ENCODE results near the gene PPDPF.
"Not testable (repeated sequence)": the region's sequence is repeated elsewhere in the genome, so short reads cannot be mapped to it uniquely, and the experiment has no call there.

PPDPF gene

GRCh38 chr20:63501818-63502670 is 18.5 kb upstream of the PPDPF start:
- DNase-seq, result peak; percentile 86

DNA sequence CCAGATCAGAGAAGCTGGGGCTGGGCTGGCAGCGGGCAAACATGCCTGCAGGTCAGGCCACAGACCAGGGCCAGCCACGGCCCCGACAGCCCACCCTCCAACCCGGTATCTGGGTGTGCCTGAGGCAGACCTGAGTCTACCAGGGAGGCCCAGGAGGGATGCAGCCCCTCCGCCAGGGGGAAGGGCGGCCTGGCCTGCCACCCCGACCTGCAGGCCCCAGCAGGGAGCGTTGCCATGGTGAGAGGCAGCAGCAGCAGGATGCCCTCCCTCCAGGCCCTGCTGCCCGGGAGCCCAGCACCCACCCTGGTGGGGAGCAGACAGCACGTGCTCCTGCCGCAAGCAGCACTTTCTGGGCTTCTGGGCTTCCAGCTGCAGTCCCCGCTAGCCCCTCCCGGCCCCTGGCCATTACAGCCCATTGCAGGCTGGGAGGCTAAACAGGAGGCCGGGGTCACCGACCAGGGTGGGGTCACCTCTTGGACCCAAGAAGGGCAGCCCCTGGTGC is 17.8 kb upstream of the PPDPF start:
- DNase-seq, result peak; percentile 80

- DNase-seq, result no peak
These were observed 17.0 kb upstream of the PPDPF start for GRCh38 chr20:63503524-63503923.

GRCh38 chr20:63504642-63505041 is 15.9 kb upstream of the PPDPF start:
- DNase-seq, result no peak

GRCh38 chr20:63505281-63505680 is 15.3 kb upstream of the PPDPF start:
- no peak for DNase-seq

DNA sequence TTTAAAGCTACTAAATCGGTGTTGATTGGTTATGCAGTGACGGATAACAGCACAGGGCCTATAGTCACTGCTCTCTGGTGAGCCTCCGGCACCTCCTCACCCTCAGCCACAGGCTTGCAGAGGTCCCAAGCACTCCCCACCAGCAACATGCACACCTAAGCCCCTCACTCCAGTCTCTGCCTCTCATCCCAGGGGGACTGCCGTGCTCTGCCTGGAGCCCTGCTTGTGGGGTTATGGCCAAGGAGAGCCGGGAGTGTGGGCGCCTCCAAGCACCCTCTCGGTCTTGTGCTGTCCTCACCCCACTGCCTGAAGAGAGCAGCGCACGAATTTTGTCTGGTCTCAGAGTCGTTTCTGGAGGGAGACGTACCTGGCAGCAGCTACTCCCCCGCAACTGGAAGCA is 14.8 kb upstream of the PPDPF start:
- no peak for DNase-seq

- no peak for DNase-seq
These were observed 13.4 kb upstream of the PPDPF start for GRCh38 chr20:63507083-63507743.

GRCh38 chr20:63508072-63508768 is 12.3 kb upstream of the PPDPF start:
- DNase-seq, result no peak

- no peak for DNase-seq
These were observed 11.4 kb upstream of the PPDPF start for GRCh38 chr20:63509088-63509564.

DNA sequence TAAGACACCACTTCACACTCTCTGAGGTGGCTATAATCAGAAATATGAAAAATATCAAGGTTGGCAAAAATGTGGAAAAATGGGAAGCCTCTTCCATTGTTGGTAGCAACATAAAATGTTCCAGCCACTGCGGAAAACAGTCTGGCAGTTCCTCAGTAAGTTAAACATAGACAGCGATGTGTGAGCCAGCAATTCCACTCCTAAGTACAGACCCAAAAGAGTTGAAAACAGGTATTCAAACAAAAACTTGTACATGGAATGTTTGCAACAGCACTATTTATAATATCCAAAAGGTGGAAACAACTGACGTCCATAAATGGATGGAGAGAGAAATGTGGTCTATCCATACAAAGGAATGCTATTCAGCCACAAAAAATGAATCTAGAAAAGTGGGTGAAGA is 7.4 kb upstream of the PPDPF start:
- no peak for DNase-seq

GRCh38 chr20:63514520-63514919 is 6.0 kb upstream of the PPDPF start:
- not testable (repeated sequence) for DNase-seq

GRCh38 chr20:63517376-63518309 is 2.9 kb upstream of the PPDPF start:
- DNase-seq, result no peak

GRCh38 chr20:63518351-63518861 is 2.2 kb upstream of the PPDPF start:
- no peak for DNase-seq

GRCh38 chr20:63518946-63519667 is 1.5 kb upstream of the PPDPF start:
- no peak for DNase-seq

DNA sequence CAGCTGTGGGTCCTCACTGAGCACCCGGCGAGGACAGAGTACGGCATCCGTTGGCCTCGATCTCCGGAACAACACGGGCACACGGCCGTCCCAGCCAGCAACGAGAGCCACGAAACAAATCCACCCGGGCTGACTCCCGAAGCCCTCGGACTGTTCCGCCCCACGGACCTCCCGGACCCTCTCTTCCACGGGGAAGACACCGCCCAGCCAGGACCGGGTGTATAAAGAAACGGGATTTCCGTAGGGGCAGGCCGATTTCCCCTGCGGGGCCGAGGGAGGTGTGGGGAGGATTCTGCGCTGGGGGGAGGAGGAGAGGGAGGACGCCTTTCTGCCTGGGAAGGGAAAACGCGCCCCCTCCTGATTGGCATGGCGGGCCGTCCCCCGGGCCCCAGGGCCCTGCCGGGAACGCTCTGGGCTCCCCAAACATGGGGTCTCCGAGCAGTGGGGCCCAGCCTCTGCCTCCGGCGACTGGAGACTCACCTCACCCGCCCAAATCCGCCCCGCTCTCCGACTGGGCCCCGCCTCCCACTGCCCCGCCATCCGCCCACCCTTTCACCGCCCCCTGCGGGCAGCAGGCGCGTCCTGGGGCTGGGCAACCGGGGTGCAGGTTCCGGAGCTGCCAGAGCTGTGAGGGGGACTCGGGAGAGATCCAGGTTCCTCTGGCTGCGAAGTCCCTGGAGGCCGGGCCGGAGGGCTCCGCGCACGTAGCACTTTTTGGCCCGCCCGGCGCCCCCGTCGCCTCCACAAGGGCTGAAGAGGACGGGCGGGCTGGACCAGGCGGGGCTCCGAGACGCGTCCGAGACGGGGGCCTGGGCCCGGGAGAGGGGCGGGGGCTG is 679 bp upstream of the PPDPF start:
- DNase-seq, result no peak

GRCh38 chr20:63520934-63521601 is 503 bp downstream of the PPDPF start:
- DNase-seq, result no peak

- no peak for DNase-seq
These were observed 1.0 kb downstream of the PPDPF start for GRCh38 chr20:63521602-63522001.

GRCh38 chr20:63522091-63522868 is 1.7 kb downstream of the PPDPF start:
- DNase-seq, result no peak

Data from NCI-H1417 treated with DMSO at 0.1 percent for 48 hours (cell line).